IPS-15b (cell line): Measurements from ENCODE around the gene KLF9.
A peak's percentile ranks its signal among the peaks of the same experiment; 100 is the strongest.

Experiments
- H3K27me3 ChIP-seq: one replicate; pipeline ENCODE4 v1.6.1; 2013; ENCODE audit warnings: low read length; ENCODE audit not compliant: control insufficient read depth, insufficient read depth
- H3K36me3 ChIP-seq: one replicate; pipeline ENCODE4 v1.6.1; 2013; ENCODE audit warnings: low read length; ENCODE audit not compliant: control insufficient read depth, insufficient read depth
- H3K4me1 ChIP-seq: one replicate; pipeline ENCODE4 v1.6.1; 2013; ENCODE audit warnings: mild to moderate bottlenecking, low read length; ENCODE audit not compliant: control insufficient read depth, insufficient read depth
- H3K4me3 ChIP-seq: one replicate; pipeline ENCODE4 v1.5.1; 2013; ENCODE audit warnings: low read depth, low read length
- H3K9ac ChIP-seq: one replicate; pipeline ENCODE4 v1.6.1; 2013; ENCODE audit warnings: low read depth, mild to moderate bottlenecking, low read length
- H3K9me3 ChIP-seq: one replicate; pipeline ENCODE4 v1.6.1; 2013; ENCODE audit warnings: mild to moderate bottlenecking, low read length; ENCODE audit not compliant: control insufficient read depth, insufficient read depth

The KLF9 gene

GRCh38 chr9:70411121-70411929, 3.1 kb downstream of the KLF9 start:
- H3K27me3 ChIP-seq, result peaks cover 25% of the 10 kb centered on the region
- no peaks in the 10 kb centered on the region for H3K36me3 ChIP-seq
- H3K9me3 ChIP-seq, result no peaks in the 10 kb centered on the region
- H3K4me3 ChIP-seq, result peak overlapping the region; percentile 87
- H3K9ac ChIP-seq, result peak overlapping the region; percentile 12
- H3K4me1 ChIP-seq, result peaks cover 34% of the 10 kb centered on the region

GRCh38 chr9:70410368-70410767, 4.1 kb downstream of the KLF9 start:
- no peaks in the 10 kb centered on the region for H3K36me3 ChIP-seq
- peaks cover 25% of the 10 kb centered on the region for H3K27me3 ChIP-seq
- no peak overlapping the region for H3K4me3 ChIP-seq
- peaks cover 41% of the 10 kb centered on the region for H3K4me1 ChIP-seq
- H3K9me3 ChIP-seq, result no peaks in the 10 kb centered on the region
- H3K9ac ChIP-seq, result no peak overlapping the region

- Histone ChIP-seq H3K36me3 (no peaks in the 10 kb centered on the region), H3K27me3 (peaks cover 21% of the 10 kb centered on the region), H3K4me3 (no peak overlapping the region), H3K9me3 (no peaks in the 10 kb centered on the region), H3K4me1 (peaks cover 36% of the 10 kb centered on the region), H3K9ac (no peak overlapping the region)
Observed at GRCh38 chr9:70409800-70410199, 4.7 kb downstream of the KLF9 start.

- Histone ChIP-seq H3K27me3 (peaks cover 18% of the 10 kb centered on the region), H3K4me1 (peaks cover 32% of the 10 kb centered on the region), H3K9ac (no peak overlapping the region), H3K36me3 (no peaks in the 10 kb centered on the region), H3K9me3 (no peaks in the 10 kb centered on the region), H3K4me3 (no peak overlapping the region)
Observed at GRCh38 chr9:70409280-70409679, 5.2 kb downstream of the KLF9 start.

GRCh38 chr9:70408393-70409040, 5.9 kb downstream of the KLF9 start:
- no peak overlapping the region for H3K4me3 ChIP-seq
- H3K36me3 ChIP-seq, result no peaks in the 10 kb centered on the region
- peaks cover 18% of the 10 kb centered on the region for H3K27me3 ChIP-seq
- H3K9ac ChIP-seq, result no peak overlapping the region
- no peaks in the 10 kb centered on the region for H3K9me3 ChIP-seq
- peaks cover 32% of the 10 kb centered on the region for H3K4me1 ChIP-seq

GRCh38 chr9:70407081-70407503, 7.4 kb downstream of the KLF9 start:
- no peaks in the 10 kb centered on the region for H3K36me3 ChIP-seq
- H3K4me1 ChIP-seq, result peaks cover 32% of the 10 kb centered on the region
- no peak overlapping the region for H3K9ac ChIP-seq
- H3K4me3 ChIP-seq, result no peak overlapping the region
- H3K9me3 ChIP-seq, result no peaks in the 10 kb centered on the region
- peaks cover 10% of the 10 kb centered on the region for H3K27me3 ChIP-seq

GRCh38 chr9:70406434-70406862, 8.0 kb downstream of the KLF9 start:
- Histone ChIP-seq H3K4me3 (no peak overlapping the region), H3K36me3 (no peaks in the 10 kb centered on the region), H3K4me1 (peaks cover 28% of the 10 kb centered on the region), H3K9ac (no peak overlapping the region), H3K27me3 (peaks cover 6% of the 10 kb centered on the region), H3K9me3 (no peaks in the 10 kb centered on the region)

GRCh38 chr9:70405808-70406433, 8.5 kb downstream of the KLF9 start:
- H3K9ac ChIP-seq, result no peak overlapping the region
- no peaks in the 10 kb centered on the region for H3K9me3 ChIP-seq
- H3K27me3 ChIP-seq, result peaks cover 2% of the 10 kb centered on the region
- peaks cover 23% of the 10 kb centered on the region for H3K4me1 ChIP-seq
- no peaks in the 10 kb centered on the region for H3K36me3 ChIP-seq
- H3K4me3 ChIP-seq, result no peak overlapping the region

- H3K27me3 ChIP-seq, result peaks cover 10% of the 10 kb centered on the region
- no peak overlapping the region for H3K4me3 ChIP-seq
- no peak overlapping the region for H3K9ac ChIP-seq
- H3K4me1 ChIP-seq, result peaks cover 18% of the 10 kb centered on the region
- H3K36me3 ChIP-seq, result no peaks in the 10 kb centered on the region
- H3K9me3 ChIP-seq, result no peaks in the 10 kb centered on the region
Observed at GRCh38 chr9:70404261-70404660, 10.2 kb downstream of the KLF9 start.

- H3K4me3 ChIP-seq, result no peak overlapping the region
Observed at GRCh38 chr9:70403618-70404025, 10.8 kb downstream of the KLF9 start.

GRCh38 chr9:70403166-70403565, 11.3 kb downstream of the KLF9 start:
- peaks cover 18% of the 10 kb centered on the region for H3K4me1 ChIP-seq
- H3K9me3 ChIP-seq, result no peaks in the 10 kb centered on the region
- H3K9ac ChIP-seq, result no peak overlapping the region
- H3K36me3 ChIP-seq, result no peaks in the 10 kb centered on the region
- no peak overlapping the region for H3K4me3 ChIP-seq
- H3K27me3 ChIP-seq, result peaks cover 10% of the 10 kb centered on the region

More at GRCh38 chr9:70403618-70404025, 10.8 kb downstream of the KLF9 start:
- H3K27me3 ChIP-seq, result peaks cover 10% of the 10 kb centered on the region
- no peaks in the 10 kb centered on the region for H3K36me3 ChIP-seq
- H3K9me3 ChIP-seq, result no peaks in the 10 kb centered on the region
- H3K4me1 ChIP-seq, result peaks cover 18% of the 10 kb centered on the region
- H3K9ac ChIP-seq, result no peak overlapping the region
